ENCODE measurements around the gene MED9. TPM values are rescaled to one million over a fixed set of nuclear protein-coding genes. Genes with fewer than 3 reads are reported as not detected.

Gene MED9
- total RNA-seq, 4 donors from 2014 or later = 3.2 to 17.4 (median 13.4) TPM

DNA sequence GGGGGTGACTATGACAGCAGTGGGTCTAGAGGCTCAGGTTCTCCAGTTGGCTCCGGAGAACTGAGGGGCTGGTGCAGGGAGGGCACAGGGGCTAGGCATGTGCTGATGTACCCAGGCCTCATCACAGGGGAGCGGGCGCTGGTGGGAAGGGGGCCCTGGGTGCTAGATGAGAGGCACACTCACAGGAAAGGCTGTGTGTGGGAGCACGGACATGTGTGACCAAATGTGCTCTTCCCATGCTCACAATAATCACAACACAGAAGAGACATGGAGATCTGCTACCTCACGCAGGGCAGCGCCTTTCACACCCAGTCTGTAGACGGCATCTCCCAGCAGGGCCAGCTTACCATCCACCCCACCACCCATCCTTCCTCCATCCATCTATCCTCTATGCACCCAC lies 36.8 kb downstream of the MED9 start:
- H3K36me3 ChIP-seq = no peaks in the 10 kb centered on the region
- no peak for DNase-seq
- no peak overlapping the region for H3K4me3 ChIP-seq
- no peaks in the 10 kb centered on the region for H3K4me1 ChIP-seq
- H3K27ac ChIP-seq = no peak overlapping the region
- TF ChIP-seq, protein P1, sequence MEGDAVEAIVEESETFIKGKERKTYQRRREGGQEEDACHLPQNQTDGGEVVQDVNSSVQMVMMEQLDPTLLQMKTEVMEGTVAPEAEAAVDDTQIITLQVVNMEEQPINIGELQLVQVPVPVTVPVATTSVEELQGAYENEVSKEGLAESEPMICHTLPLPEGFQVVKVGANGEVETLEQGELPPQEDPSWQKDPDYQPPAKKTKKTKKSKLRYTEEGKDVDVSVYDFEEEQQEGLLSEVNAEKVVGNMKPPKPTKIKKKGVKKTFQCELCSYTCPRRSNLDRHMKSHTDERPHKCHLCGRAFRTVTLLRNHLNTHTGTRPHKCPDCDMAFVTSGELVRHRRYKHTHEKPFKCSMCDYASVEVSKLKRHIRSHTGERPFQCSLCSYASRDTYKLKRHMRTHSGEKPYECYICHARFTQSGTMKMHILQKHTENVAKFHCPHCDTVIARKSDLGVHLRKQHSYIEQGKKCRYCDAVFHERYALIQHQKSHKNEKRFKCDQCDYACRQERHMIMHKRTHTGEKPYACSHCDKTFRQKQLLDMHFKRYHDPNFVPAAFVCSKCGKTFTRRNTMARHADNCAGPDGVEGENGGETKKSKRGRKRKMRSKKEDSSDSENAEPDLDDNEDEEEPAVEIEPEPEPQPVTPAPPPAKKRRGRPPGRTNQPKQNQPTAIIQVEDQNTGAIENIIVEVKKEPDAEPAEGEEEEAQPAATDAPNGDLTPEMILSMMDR (IDR thresholded peaks at IDR 0.05) = no peak
- TF ChIP-seq POLR2A (IDR thresholded peaks at IDR 0.05) = no peak
- H3K27me3 ChIP-seq = no peaks in the 10 kb centered on the region
- intact Hi-C loops (cut with DNase I; ENCODE audit: low total_unique reads) = no loop called here
- no peaks in the 10 kb centered on the region for H3K9me3 ChIP-seq

DNA sequence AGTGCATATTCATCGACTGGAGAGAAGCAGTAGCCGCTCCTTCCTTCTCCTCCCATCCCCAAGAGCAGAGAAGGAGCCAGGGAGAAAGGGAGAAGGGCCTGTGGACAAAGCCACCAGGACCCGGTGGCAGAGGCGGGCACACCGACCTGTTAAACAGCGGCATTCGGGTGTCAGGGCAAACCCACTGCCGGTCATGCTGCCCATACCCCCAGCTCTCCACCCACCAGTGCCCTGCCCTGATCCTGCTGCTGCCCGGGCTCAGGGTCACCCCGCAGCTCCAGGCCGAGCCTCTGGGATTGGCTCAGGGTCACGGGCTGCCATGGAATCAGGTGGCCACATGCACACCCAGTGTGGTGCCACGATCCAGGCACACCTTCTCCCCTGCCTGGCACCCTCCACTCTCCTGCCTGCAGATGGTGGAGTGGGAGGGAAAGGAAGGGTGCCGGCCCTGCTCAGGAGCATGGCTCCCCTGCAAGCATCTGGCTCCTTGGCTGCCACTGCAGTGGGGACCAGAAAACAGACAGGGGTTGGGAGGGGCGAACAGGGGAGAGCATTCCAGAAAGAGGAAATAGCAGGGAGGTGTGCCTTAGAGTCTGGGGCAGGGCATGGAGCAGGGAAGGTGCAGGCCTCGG lies 37.7 kb downstream of the MED9 start:
- no peak for TF ChIP-seq POLR2A (IDR thresholded peaks at IDR 0.05)
- TF ChIP-seq, protein P1 (IDR thresholded peaks at IDR 0.05) = no peak
- H3K4me3 ChIP-seq = no peak overlapping the region
- H3K9me3 ChIP-seq = no peaks in the 10 kb centered on the region
- intact Hi-C loops (cut with DNase I; ENCODE audit: low total_unique reads) = no loop called here
- H3K4me1 ChIP-seq = no peaks in the 10 kb centered on the region
- no peaks in the 10 kb centered on the region for H3K27me3 ChIP-seq
- no peak overlapping the region for H3K27ac ChIP-seq
- DNase-seq = no peak
- no peaks in the 10 kb centered on the region for H3K36me3 ChIP-seq

DNA sequence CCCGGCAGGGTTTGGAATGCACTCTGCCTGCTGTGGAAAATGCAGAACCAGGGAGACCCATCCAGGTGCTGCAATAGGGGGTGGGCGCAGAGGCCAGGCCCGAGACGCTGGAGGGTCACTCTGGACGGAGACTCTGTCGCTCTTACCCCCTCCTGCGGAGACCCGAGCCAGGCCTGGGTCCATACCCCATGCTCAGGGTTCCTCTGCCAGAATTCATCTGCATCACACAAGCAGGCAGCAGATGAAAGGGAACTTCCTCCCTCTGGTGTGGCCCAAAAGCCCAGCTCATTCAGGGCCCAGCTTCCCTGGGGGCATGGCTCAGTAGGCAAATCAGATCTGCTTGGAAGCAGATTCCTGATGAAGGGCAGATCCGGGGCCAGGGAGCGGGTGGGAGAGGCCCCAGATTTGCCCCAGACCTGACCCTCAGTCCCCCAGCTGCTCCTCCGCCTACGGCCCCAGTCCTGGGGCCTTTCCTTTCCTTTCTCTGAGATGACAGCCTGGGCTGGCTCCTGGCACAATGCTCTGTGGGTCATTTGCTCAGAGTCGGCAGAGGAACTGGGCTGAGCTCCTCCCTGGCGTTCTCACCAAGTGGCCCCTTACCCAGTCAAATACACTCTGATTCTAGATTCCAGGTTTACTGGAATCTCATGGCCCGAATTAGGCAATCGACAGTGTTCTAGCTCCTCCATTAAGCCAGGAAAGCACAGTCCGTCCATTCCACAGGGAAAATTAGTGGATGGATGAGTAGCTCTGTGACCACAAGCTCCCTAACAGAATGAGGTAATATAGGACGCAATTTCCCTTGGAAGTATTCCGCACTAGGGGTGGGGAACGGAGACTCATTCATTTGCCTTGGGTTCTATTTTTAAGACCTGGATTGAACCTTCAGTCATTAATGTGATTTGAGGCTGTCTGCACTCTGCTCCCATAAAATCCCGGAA lies 38.5 kb downstream of the MED9 start:
- no peaks in the 10 kb centered on the region for H3K27me3 ChIP-seq
- TF ChIP-seq POLR2A (IDR thresholded peaks at IDR 0.05) = no peak
- TF ChIP-seq, protein P1 (IDR thresholded peaks at IDR 0.05) = no peak
- intact Hi-C loops (cut with DNase I; ENCODE audit: low total_unique reads) = no loop called here
- no peaks in the 10 kb centered on the region for H3K4me1 ChIP-seq
- no peaks in the 10 kb centered on the region for H3K9me3 ChIP-seq
- no peak for DNase-seq
- no peak overlapping the region for H3K27ac ChIP-seq
- H3K4me3 ChIP-seq = no peak overlapping the region
- H3K36me3 ChIP-seq = no peaks in the 10 kb centered on the region

DNA sequence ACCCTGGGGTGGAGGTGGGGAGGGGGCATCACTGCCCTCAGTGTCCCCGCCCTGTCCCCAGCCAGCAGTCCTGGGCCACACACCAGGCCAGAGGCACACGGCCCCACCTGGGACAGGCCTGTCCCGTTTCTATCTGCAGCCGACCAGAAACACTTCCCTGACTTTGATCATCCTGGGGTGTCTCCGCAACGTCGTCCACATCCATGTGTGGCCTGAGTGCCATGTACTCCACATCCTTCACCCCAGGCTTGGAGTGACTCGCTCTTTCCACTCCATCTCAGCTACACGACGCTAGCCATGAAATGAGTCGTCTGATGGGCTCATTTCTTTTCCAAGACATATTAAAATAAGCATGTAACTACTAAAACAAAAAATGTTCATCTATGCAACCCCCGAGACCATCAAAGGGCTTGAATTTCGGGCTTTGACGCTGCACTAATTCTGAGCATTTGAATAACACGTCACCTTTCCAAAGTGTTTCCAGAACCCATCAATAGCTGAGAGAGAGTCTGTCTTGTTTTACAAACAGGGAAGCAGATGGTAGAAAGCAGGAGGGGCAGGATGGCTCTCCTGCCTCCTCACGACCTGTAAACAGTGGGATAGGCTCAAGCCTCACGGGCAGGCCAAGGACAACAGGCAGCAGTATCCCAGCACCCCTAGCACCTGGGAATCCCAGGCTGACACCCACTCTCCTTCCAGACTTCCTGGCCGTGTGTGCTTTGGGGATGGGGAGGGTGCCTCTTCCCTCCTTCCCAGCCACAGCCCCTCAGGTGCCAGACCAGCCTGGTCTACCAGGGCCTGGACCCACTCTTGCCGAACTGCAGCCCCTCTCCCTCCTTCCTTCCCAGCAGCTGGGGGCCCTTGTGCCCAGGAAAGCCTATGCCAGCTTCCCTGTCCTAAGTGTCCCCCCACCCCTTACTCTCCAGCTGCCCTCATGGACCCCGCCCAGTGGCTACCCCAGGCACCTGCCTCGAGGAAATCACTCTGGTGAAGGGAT lies 39.4 kb downstream of the MED9 start:
- Histone ChIP-seq H3K36me3 (no peaks in the 10 kb centered on the region), H3K4me3 (no peak overlapping the region), H3K9me3 (no peaks in the 10 kb centered on the region), H3K4me1 (no peaks in the 10 kb centered on the region), H3K27me3 (no peaks in the 10 kb centered on the region), H3K27ac (no peak overlapping the region)
- DNase-seq = no peak
- no peak for TF ChIP-seq POLR2A (IDR thresholded peaks at IDR 0.05)
- TF ChIP-seq, protein P1 (IDR thresholded peaks at IDR 0.05) = no peak
- intact Hi-C loops (cut with DNase I; ENCODE audit: low total_unique reads) = no loop called here
